Endothelial cell of umbilical vein (primary cell): ENCODE results near the gene MRNIP. TPM values are rescaled to one million over a fixed set of nuclear protein-coding genes. Genes with fewer than 3 reads are reported as not detected.

ENCODE experiments used
- BruUV-seq: library from RNA; stranded (reverse); fragments of 400-500 nt; replicated peaks from 2 replicates; lab custom pipeline; 2021; lab: Mats Ljungman, UMichigan
- CTCF ChIA-PET: fragments of 300-600, 350-600 bp; sonication (Branson Sonifier 250); formaldehyde crosslinking; loops from one replicate; lab custom pipeline; 2021; ENCODE audit warnings: antibody characterized with exemption, inconsistent platforms; lab: Charles Lee
- POLR2A ChIA-PET: fragments of 300-600, 350-600 bp; sonication (Branson Sonifier 250); formaldehyde crosslinking; loops from one replicate; lab custom pipeline; 2021; ENCODE audit warnings: antibody characterized with exemption, inconsistent platforms; lab: Charles Lee
- DNase-seq: peaks from one replicate; pipeline ENCODE4 v3.0.0-alpha.2; 2011; ENCODE audit warnings: low read depth, low spot score
- FAIRE-seq: peaks from 2 replicates; lab custom pipeline; 2011; peaks lifted over from hg19 to GRCh38; lab: Jason Lieb, UNC
- H2AFZ ChIP-seq: 2 replicates; pipeline ENCODE4 v1.6.0; 2012; ENCODE audit warnings: low read depth, low read length, control low read depth, inconsistent platforms
- H3K27ac ChIP-seq: 2 replicates; pipeline ENCODE4 v1.5.1; 2011; ENCODE audit warnings: low read depth, mild to moderate bottlenecking, control low read depth, low read length, moderate library complexity; ENCODE audit not compliant: insufficient read depth
- H3K27me3 ChIP-seq, 2 experiments: 2 replicates each; pipeline versions ENCODE4 v1.6.0 to v1.6.1; 2011; ENCODE audit warnings: low read length in 2 of 2, mixed read lengths in 1 of 2; ENCODE audit not compliant: control insufficient read depth in 2 of 2, insufficient read depth in 2 of 2
- H3K36me3 ChIP-seq, 2 experiments: 2 replicates in 1 of 2; 3 replicates in 1 of 2; pipeline ENCODE4 v1.5.1; 2011; ENCODE audit warnings: low read length in 2 of 2, mild to moderate bottlenecking in 1 of 2, moderate library complexity in 1 of 2; ENCODE audit not compliant: control insufficient read depth in 2 of 2, insufficient read depth in 2 of 2; ENCODE audit errors: extremely low read depth in 1 of 2
- H3K4me1 ChIP-seq: 3 replicates; pipeline ENCODE4 v1.5.1; 2011; ENCODE audit warnings: mild to moderate bottlenecking, low read length; ENCODE audit not compliant: control insufficient read depth, insufficient read depth; ENCODE audit errors: extremely low read depth
- H3K4me2 ChIP-seq: 2 replicates; pipeline ENCODE4 v1.6.1; 2011; ENCODE audit warnings: low read length, control low read depth, mixed read lengths; ENCODE audit not compliant: insufficient read depth
- H3K4me3 ChIP-seq, 3 experiments: fragments of 200-600 bp in 1 of 3; sonication (generic), shearing (Covaris generic) in 1 of 3; replicated peaks in 1 of 3; 2 replicates each; pipeline ENCODE4 v1.5.1; 2011 to 2016; ENCODE audit warnings: control low read depth in 3 of 3, low read length in 3 of 3, mild to moderate bottlenecking in 2 of 3, inconsistent platforms in 1 of 3, low read depth in 1 of 3, moderate library complexity in 1 of 3; ENCODE audit not compliant: insufficient read depth in 1 of 3
- H3K79me2 ChIP-seq: 2 replicates; pipeline ENCODE4 v1.6.0; 2012; ENCODE audit warnings: low read length, inconsistent platforms; ENCODE audit not compliant: control insufficient read depth, insufficient read depth
- H3K9ac ChIP-seq: replicated peaks from 2 replicates; pipeline ENCODE3; 2011; ENCODE audit warnings: low read length, control low read depth; ENCODE audit not compliant: insufficient read depth; ENCODE audit errors: extremely low read depth
- H3K9me1 ChIP-seq: replicated peaks from 3 replicates; pipeline ENCODE4 v1.6.0; 2011; ENCODE audit warnings: mild to moderate bottlenecking, low read length; ENCODE audit not compliant: control insufficient read depth, insufficient read depth; ENCODE audit errors: extremely low read depth
- H3K9me3 ChIP-seq: replicated peaks from 2 replicates; pipeline ENCODE4 v1.5.1; 2012; ENCODE audit warnings: low read length, inconsistent platforms; ENCODE audit not compliant: control insufficient read depth, insufficient read depth
- H4K20me1 ChIP-seq: replicated peaks from 2 replicates; pipeline ENCODE3; 2011; ENCODE audit warnings: mild to moderate bottlenecking, low read length; ENCODE audit not compliant: control insufficient read depth, insufficient read depth; ENCODE audit errors: extremely low read depth
- CTCF ChIP-seq, 2 donors: IDR thresholded peaks; 1 replicate in 1 of 2; 2 replicates in 1 of 2; pipeline ENCODE4 v1.5.1; 2011; ENCODE audit warnings: low read length in 2 of 2, mild to moderate bottlenecking in 2 of 2, moderate library complexity in 2 of 2, control low read depth in 1 of 2, inconsistent platforms in 1 of 2, low read depth in 1 of 2; ENCODE audit not compliant: insufficient read depth in 1 of 2; ENCODE audit errors: extremely low read depth in 1 of 2
- JUN ChIP-seq: IDR thresholded peaks from 2 replicates; pipeline ENCODE4 v1.6.1; 2011; ENCODE audit warnings: borderline replicate concordance, low read depth; ENCODE audit not compliant: insufficient read length, insufficient read depth
- MYC ChIP-seq: IDR thresholded peaks from one replicate; pipeline ENCODE4 v1.6.1; 2011; ENCODE audit warnings: mild to moderate bottlenecking, low read depth, low read length
- POLR2AphosphoS5 ChIP-seq: IDR thresholded peaks from 2 replicates; pipeline ENCODE4 v1.6.1; 2012; ENCODE audit warnings: low read depth, mild to moderate bottlenecking, control low read depth, low read length, moderate library complexity; ENCODE audit not compliant: insufficient read depth
- dilution Hi-C: fragments of 300-500 bp; cut with MboI; formaldehyde crosslinking; loops from one replicate; pipeline ENCODE4 v1.15.0; 2019; ENCODE audit warnings: low sequenced_read_pairs; ENCODE audit not compliant: extremely low pct_ligation_motif_present
- intact Hi-C: fragments of 100-400 bp; cut with micrococcal nuclease; formaldehyde crosslinking; loops from one replicate; pipeline ENCODE4 v1.10.0; 2022
- polyA plus RNA-seq, 4 experiments: library from polyadenylated mRNA; depleted of rRNA in 3 of 4; stranded (reverse) in 3 of 4; unstranded in 1 of 4; fragments of >200 nt; gene quantifications; 2 replicates each; pipeline versions ENCODE4 v1.2.1 to v1.2.3, GENCODE V29; 2011 to 2012; ENCODE audit warnings: missing spikeins in 1 of 4
- total RNA-seq: library from RNA; stranded (reverse); gene quantifications from 2 replicates; pipeline ENCODE4 v1.2.3, GENCODE V29; 2021

The MRNIP gene
- total and polyA plus RNA-seq, 2 donors (not counting 3 experiments of a cell fraction or from before 2014, with no cell fraction given), result 17.1 to 19.1 TPM

- H2AFZ ChIP-seq, result no peak overlapping the region
- no TSS peak for BruUV-seq
- no peaks in the 10 kb centered on the region for H4K20me1 ChIP-seq
- CTCF ChIA-PET, result no interaction called here
- intact Hi-C loops, result no loop called here
- H3K27ac ChIP-seq, result no peak overlapping the region
- TF ChIP-seq POLR2AphosphoS5 (no peak), MYC (no peak), CTCF (IDR thresholded peaks at IDR 0.05; ENCODE audit: extremely low read depth in 1 of 2, insufficient read depth in 1 of 2, low read depth in 1 of 2, low read length in 2 of 2) (no peak), JUN (no peak)
- H3K9me3 ChIP-seq, result no peaks in the 10 kb centered on the region
- peaks cover 13 to 60% of the 10 kb centered on the region in 2 experiments for H3K36me3 ChIP-seq
- dilution Hi-C loops, result no loop called here
- H3K4me2 ChIP-seq, result no peak overlapping the region
- H3K9ac ChIP-seq, result no peak overlapping the region
- no peak for FAIRE-seq
- no peaks in the 10 kb centered on the region for H3K4me1 ChIP-seq
- H3K9me1 ChIP-seq, result no peaks in the 10 kb centered on the region
- DNase-seq, result no peak
- H3K4me3 ChIP-seq, result no peak overlapping the region
- H3K27me3 ChIP-seq, result no peaks in the 10 kb centered on the region
- POLR2A ChIA-PET, result no interaction called here
- no peaks in the 10 kb centered on the region for H3K79me2 ChIP-seq
Observed at GRCh38 chr5:179895861-179896260, 37.2 kb upstream of the MRNIP start.
